GOT3 (cell line): ENCODE measurements around the gene CLECL1.

Experiments used
- DNase-seq: peaks from one replicate; lab custom pipeline; 2025; ENCODE audit warnings: mixed read lengths; lab: John Stamatoyannopoulos, UW

CLECL1 gene

GRCh38 chr12:9732921-9733461 lies at the start of gene CLECL1:
CLECL1 (minus strand) TSS chr12:9733097.
- DNase-seq: no peak

- DNase-seq: no peak
Measured at GRCh38 chr12:9781360-9781759, 48.5 kb upstream of the CLECL1 start.

- DNase-seq: no peak
Measured at GRCh38 chr12:9779209-9779608, 46.3 kb upstream of the CLECL1 start.

- no peak for DNase-seq
Measured at GRCh38 chr12:9776781-9777180, 43.9 kb upstream of the CLECL1 start.

GRCh38 chr12:9773216-9773877 lies 40.5 kb upstream of the CLECL1 start:
- DNase-seq: no peak

GRCh38 chr12:9763025-9763424 lies 30.1 kb upstream of the CLECL1 start:
- DNase-seq: no peak

- DNase-seq: no peak
Measured at GRCh38 chr12:9762369-9762768, 29.5 kb upstream of the CLECL1 start.

- no peak for DNase-seq
Measured at GRCh38 chr12:9761419-9761781, 28.5 kb upstream of the CLECL1 start.

GRCh38 chr12:9760699-9761418 lies 28.0 kb upstream of the CLECL1 start, which contains the start of gene CD69:
CD69 (minus strand) TSS chr12:9760901; CDS start chr12:9760820, 81 bp downstream.
- no peak for DNase-seq

- DNase-seq: no peak
Measured at GRCh38 chr12:9760120-9760519, 27.2 kb upstream of the CLECL1 start.

- no peak for DNase-seq
Measured at GRCh38 chr12:9759694-9760093, 26.8 kb upstream of the CLECL1 start.

GRCh38 chr12:9758119-9758518 lies 25.2 kb upstream of the CLECL1 start:
- no peak for DNase-seq

- DNase-seq: no peak
Measured at GRCh38 chr12:9757433-9758025, 24.6 kb upstream of the CLECL1 start.

GRCh38 chr12:9756706-9757105 lies 23.8 kb upstream of the CLECL1 start:
- no peak for DNase-seq

- no peak for DNase-seq
Measured at GRCh38 chr12:9756170-9756569, 23.3 kb upstream of the CLECL1 start.

GRCh38 chr12:9755567-9755966 lies 22.7 kb upstream of the CLECL1 start:
- DNase-seq: no peak

GRCh38 chr12:9755035-9755434 lies 22.1 kb upstream of the CLECL1 start:
- DNase-seq: no peak

- no peak for DNase-seq
Measured at GRCh38 chr12:9754099-9754927, 21.4 kb upstream of the CLECL1 start.

- no peak for DNase-seq
Measured at GRCh38 chr12:9753498-9753897, 20.6 kb upstream of the CLECL1 start.

GRCh38 chr12:9753073-9753472 lies 20.2 kb upstream of the CLECL1 start:
- DNase-seq: no peak

GRCh38 chr12:9752145-9752933 lies 19.4 kb upstream of the CLECL1 start:
- DNase-seq: no peak
